Right cardiac atrium (tissue), 5 donors: ENCODE data around the gene MEIS2. TPM values are rescaled to one million over a fixed set of nuclear protein-coding genes. Genes with fewer than 3 reads are reported as not detected.
A peak's percentile ranks its signal among the peaks of the same experiment; 100 is the strongest.

ENCODE experiments used
- ATAC-seq, 2 donors: fragments of 200-7000 bp; cut with Tn5 transposase; one replicate each; pipeline versions ENCODE4 v1.8.0 to v1.9.1; 2020; ENCODE audit warnings: moderate library complexity in 2 of 2, mild to moderate bottlenecking in 1 of 2
- DNase-seq, 3 donors: peaks; one replicate each; pipeline ENCODE4 v3.0.0-alpha.2; 2020
- H3K27ac ChIP-seq: one replicate; pipeline ENCODE4 v1.5.1; 2013; ENCODE audit warnings: mild to moderate bottlenecking, low read length, control low read depth, moderate library complexity
- H3K27me3 ChIP-seq: one replicate; pipeline ENCODE4 v1.6.1; 2013; ENCODE audit not compliant: control insufficient read depth, insufficient read depth
- H3K4me1 ChIP-seq: one replicate; pipeline ENCODE4 v1.6.1; 2013; ENCODE audit warnings: low read length; ENCODE audit not compliant: control insufficient read depth, insufficient read depth
- H3K4me3 ChIP-seq: one replicate; pipeline ENCODE4 v1.5.1; 2013; ENCODE audit warnings: low read length, control low read depth
- H3K9me3 ChIP-seq: one replicate; pipeline ENCODE4 v1.6.1; 2013; ENCODE audit warnings: low read length; ENCODE audit not compliant: control insufficient read depth
- WGBS: extraction: QIAGEN DNeasy Blood & Tissue Kit; methylation state at CpG from one replicate; pipeline ENCODE4 v1.1.7; 2013; 5-methylcytosine and 5-hydroxymethylcytosine counted together
- intact Hi-C, 4 donors: fragments of 100-400 bp; cut with DNase I; formaldehyde crosslinking; loops; one replicate each; pipeline versions ENCODE4 v1.11.0 to v1.14.0; 2022 to 2023
- polyA plus RNA-seq: library from polyadenylated mRNA; stranded (reverse); fragments of 200-250 nt; gene quantifications from one replicate; pipeline ENCODE4 v1.2.3, GENCODE V29; 2013
- total RNA-seq, 4 donors: library from RNA; stranded (reverse); fragmentation: NEBNext Ultra II Directional; extraction: Animal tissue kit (Norgen Biotek cat#: 25700); gene quantifications; one replicate each; pipeline ENCODE4 v1.2.1, GENCODE V29; 2021
- donor health status: healthy with polysubstance abuse.
- donor health status: DM: no; HTN: yes; CAD: no.
- donor health status: DM: no; HTN: no; CAD: no.
- donor health status: DM: no; HTN: yes; CAD: no; lungs with severe emphysema.
- donor health status: DM: yes; HTN: yes; CAD: no.

The MEIS2 gene
- total and polyA plus RNA-seq, 5 donors, result 14.8 to 33.4 (median 29.6) TPM

GRCh38 chr15:36926427-36926825, 173.9 kb downstream of the MEIS2 start:
- intact Hi-C loops, result loop anchor here in 2 of 4 donors (10.0 kb wide), 2 partner anchors 58 to 98 kb away; no protein-coding TSS in a partner anchor
- no peak for DNase-seq
- 81% methylated on average over 3 of the region's 3 CpGs for WGBS

GRCh38 chr15:36925653-36926426, 174.5 kb downstream of the MEIS2 start:
- intact Hi-C loops, result loop anchor here in 2 of 4 donors (10.0 kb wide), 2 partner anchors 59 to 99 kb away; no protein-coding TSS in a partner anchor
- H3K27ac ChIP-seq, result no peak overlapping the region
- peaks cover 2% of the 10 kb centered on the region for H3K4me1 ChIP-seq
- WGBS, result 76% methylated on average over 9 of the region's 9 CpGs
- ATAC-seq (no peak), DNase-seq (no peak)
- H3K4me3 ChIP-seq, result no peak overlapping the region
- H3K27me3 ChIP-seq, result no peaks in the 10 kb centered on the region
- no peaks in the 10 kb centered on the region for H3K9me3 ChIP-seq

More at GRCh38 chr15:36926427-36926825, 173.9 kb downstream of the MEIS2 start:
- Histone ChIP-seq H3K27ac (no peak overlapping the region), H3K9me3 (no peaks in the 10 kb centered on the region), H3K4me1 (peaks cover 2% of the 10 kb centered on the region), H3K4me3 (no peak overlapping the region), H3K27me3 (no peaks in the 10 kb centered on the region)
- no peak for ATAC-seq

GRCh38 chr15:36925049-36925448, 175.3 kb downstream of the MEIS2 start:
- H3K27ac ChIP-seq, result no peak overlapping the region
- H3K4me1 ChIP-seq, result no peaks in the 10 kb centered on the region
- WGBS, result 84% methylated on average over 5 of the region's 5 CpGs
- intact Hi-C loops, result loop anchor here in 2 of 4 donors (10.0 kb wide), 2 partner anchors 60 to 100 kb away; no protein-coding TSS in a partner anchor
- DNase-seq (no peak), ATAC-seq (no peak)
- H3K27me3 ChIP-seq, result no peaks in the 10 kb centered on the region
- H3K9me3 ChIP-seq, result no peaks in the 10 kb centered on the region
- H3K4me3 ChIP-seq, result no peak overlapping the region

- no peak for DNase-seq
- ATAC-seq, result no peak
- intact Hi-C loops, result loop anchor here in 2 of 4 donors (10.0 kb wide), 2 partner anchors 61 to 101 kb away; no protein-coding TSS in a partner anchor
- whole genome bisulfite sequencing, result 68% methylated on average over 4 of the region's 4 CpGs
- no peak overlapping the region for H3K4me3 ChIP-seq
- H3K4me1 ChIP-seq, result no peaks in the 10 kb centered on the region
- H3K9me3 ChIP-seq, result no peaks in the 10 kb centered on the region
- H3K27me3 ChIP-seq, result no peaks in the 10 kb centered on the region
- H3K27ac ChIP-seq, result no peak overlapping the region
These were observed 176.3 kb downstream of the MEIS2 start for GRCh38 chr15:36924034-36924433.

- 28% methylated on average over 9 of the region's 9 CpGs for WGBS
- Histone ChIP-seq H3K27ac (no peak overlapping the region), H3K4me3 (no peak overlapping the region), H3K9me3 (no peaks in the 10 kb centered on the region), H3K27me3 (no peaks in the 10 kb centered on the region), H3K4me1 (no peaks in the 10 kb centered on the region)
- peak; percentile 47 to 66 for ATAC-seq
- DNase-seq, result no peak
- intact Hi-C loops, result loop anchor here in 3 of 4 donors (2.0 to 10.0 kb wide), 3 partner anchors 41 to 103 kb away; no protein-coding TSS in a partner anchor
These were observed 178.8 kb downstream of the MEIS2 start for GRCh38 chr15:36921484-36922091.

- H3K27ac ChIP-seq, result no peak overlapping the region
- ATAC-seq (no peak), DNase-seq (no peak)
- peaks cover 6% of the 10 kb centered on the region for H3K4me1 ChIP-seq
- no peaks in the 10 kb centered on the region for H3K9me3 ChIP-seq
- intact Hi-C loops, result no loop called here
- no peaks in the 10 kb centered on the region for H3K27me3 ChIP-seq
- H3K4me3 ChIP-seq, result no peak overlapping the region
- WGBS, result 66% methylated on average over 4 of the region's 4 CpGs
These were observed 182.7 kb downstream of the MEIS2 start for GRCh38 chr15:36917411-36918267.

- H3K27ac ChIP-seq, result peak overlapping the region; percentile 98
- no peaks in the 10 kb centered on the region for H3K27me3 ChIP-seq
- 24% methylated on average over 3 of the region's 3 CpGs for WGBS
- no peaks in the 10 kb centered on the region for H3K9me3 ChIP-seq
- intact Hi-C loops, result no loop called here
- peaks cover 6% of the 10 kb centered on the region for H3K4me1 ChIP-seq
- ATAC-seq (peak; percentile 88 to 90), DNase-seq (no peak)
- H3K4me3 ChIP-seq, result no peak overlapping the region
These were observed 185.2 kb downstream of the MEIS2 start for GRCh38 chr15:36914960-36915808.

- ATAC-seq (peak; percentile 74 to 82), DNase-seq (peak; percentile 38 to 80 (median 50))
- no peaks in the 10 kb centered on the region for H3K27me3 ChIP-seq
- no peak overlapping the region for H3K4me3 ChIP-seq
- H3K9me3 ChIP-seq, result no peaks in the 10 kb centered on the region
- peaks cover 6% of the 10 kb centered on the region for H3K4me1 ChIP-seq
- intact Hi-C loops, result no loop called here
- peak overlapping the region; percentile 48 for H3K27ac ChIP-seq
- WGBS, result 36% methylated on average over 4 of the region's 4 CpGs
These were observed 185.9 kb downstream of the MEIS2 start for GRCh38 chr15:36914466-36914865.

- intact Hi-C loops, result no loop called here
- H3K4me3 ChIP-seq, result no peak overlapping the region
- 67% methylated on average over 2 of the region's 2 CpGs for WGBS
- peaks cover 8% of the 10 kb centered on the region for H3K4me1 ChIP-seq
- ATAC-seq (no peak), DNase-seq (no peak)
- H3K27ac ChIP-seq, result no peak overlapping the region
- no peaks in the 10 kb centered on the region for H3K27me3 ChIP-seq
- H3K9me3 ChIP-seq, result no peaks in the 10 kb centered on the region
These were observed 188.0 kb downstream of the MEIS2 start for GRCh38 chr15:36912311-36912712.

GRCh38 chr15:36911322-36911944, 188.9 kb downstream of the MEIS2 start:
- WGBS, result 83% methylated on average over 5 of the region's 5 CpGs
- no peak overlapping the region for H3K27ac ChIP-seq
- intact Hi-C loops, result no loop called here
- no peak for ATAC-seq
- H3K27me3 ChIP-seq, result no peaks in the 10 kb centered on the region
- no peak for DNase-seq
- peaks cover 9% of the 10 kb centered on the region for H3K4me1 ChIP-seq
- H3K9me3 ChIP-seq, result no peaks in the 10 kb centered on the region
- no peak overlapping the region for H3K4me3 ChIP-seq
